ENCODE data around the gene PDXDC1. TPM values are rescaled to one million over a fixed set of nuclear protein-coding genes. Genes with fewer than 3 reads are reported as not detected.
"Not testable (repeated sequence)": the region's sequence is repeated elsewhere in the genome, so short reads cannot be mapped to it uniquely, and the experiment has no call there.

Gene PDXDC1
- polyA plus RNA-seq, 10 donors, result 29.5 to 54.1 (median 47.0) TPM

DNA sequence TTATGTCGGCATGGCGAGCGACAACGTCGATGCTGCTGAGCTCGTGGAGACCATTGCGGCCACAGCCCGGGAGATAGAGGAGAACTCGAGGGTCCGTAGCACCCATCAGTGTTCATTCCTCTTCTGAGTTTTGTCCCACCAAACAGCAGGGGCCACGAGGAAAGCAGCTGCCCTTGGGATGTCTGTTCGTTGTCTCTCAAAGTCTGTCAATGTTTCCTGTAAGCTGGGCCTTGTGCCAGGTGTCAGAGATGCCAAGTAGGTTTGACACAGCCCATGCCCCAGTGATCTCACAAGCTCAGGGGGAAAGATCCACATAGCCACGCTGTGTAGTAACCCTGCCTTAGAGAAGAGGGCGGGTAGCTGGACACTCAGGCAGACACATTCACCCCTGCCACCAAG is 58.5 kb downstream of the PDXDC1 start:
- DNase-seq, result no peak

GRCh38 chr16:15034266-15035162 is 59.7 kb downstream of the PDXDC1 start:
- DNase-seq, result no peak

- no peak for DNase-seq
Observed at GRCh38 chr16:15035163-15035729, 60.4 kb downstream of the PDXDC1 start.

- DNase-seq, result no peak
Observed at GRCh38 chr16:15037003-15037402, 62.2 kb downstream of the PDXDC1 start.

DNA sequence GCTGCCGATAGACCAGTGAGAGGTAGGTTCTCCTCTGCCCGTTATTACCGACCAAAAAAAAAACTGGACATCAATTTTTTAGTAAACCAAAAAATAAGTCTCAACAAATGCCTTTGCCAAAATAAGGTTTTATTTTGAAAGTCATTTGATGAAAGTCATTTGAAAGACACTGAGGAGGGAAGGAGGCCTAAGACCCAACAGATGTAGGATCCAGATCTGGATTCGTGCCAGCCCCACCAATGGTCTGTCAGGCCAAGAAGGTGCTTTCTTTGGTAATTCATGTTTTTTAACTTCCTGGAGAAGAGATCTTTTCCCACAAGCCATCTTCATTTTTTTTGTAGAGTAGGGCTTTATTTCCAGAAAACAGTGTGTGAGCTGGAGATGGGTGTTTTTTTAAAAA is 62.9 kb downstream of the PDXDC1 start:
- no peak for DNase-seq

- no peak for DNase-seq
Observed at GRCh38 chr16:15038689-15039088, 63.9 kb downstream of the PDXDC1 start.

GRCh38 chr16:15041271-15042004 is 66.6 kb downstream of the PDXDC1 start:
- peak in 2 of 3 donors; percentile 55 to 73 for DNase-seq

GRCh38 chr16:15043344-15043743 is 68.5 kb downstream of the PDXDC1 start:
- DNase-seq, result no peak

GRCh38 chr16:15044286-15044685 is 69.5 kb downstream of the PDXDC1 start:
- DNase-seq, result no peak

DNA sequence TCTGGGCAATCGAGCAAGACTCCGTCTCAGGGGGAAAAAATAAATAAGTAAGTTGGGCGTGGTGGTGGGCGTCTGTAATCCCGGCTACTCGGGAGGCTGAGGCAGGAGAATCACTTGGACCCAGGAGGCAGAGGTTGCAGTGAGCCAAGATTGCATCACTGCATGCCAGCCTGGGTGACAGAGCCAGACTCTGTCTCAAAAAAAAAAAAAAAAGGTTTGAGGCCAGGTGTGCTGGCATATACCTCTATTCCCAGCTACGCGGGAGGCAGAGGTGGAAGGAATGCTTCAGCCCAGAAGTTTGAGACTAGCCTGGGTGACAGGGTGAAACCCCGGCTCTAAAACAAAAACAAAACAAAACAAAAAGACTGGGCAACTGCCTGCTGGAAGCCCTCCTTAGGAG is 70.4 kb downstream of the PDXDC1 start:
- not testable (repeated sequence) for DNase-seq

DNA sequence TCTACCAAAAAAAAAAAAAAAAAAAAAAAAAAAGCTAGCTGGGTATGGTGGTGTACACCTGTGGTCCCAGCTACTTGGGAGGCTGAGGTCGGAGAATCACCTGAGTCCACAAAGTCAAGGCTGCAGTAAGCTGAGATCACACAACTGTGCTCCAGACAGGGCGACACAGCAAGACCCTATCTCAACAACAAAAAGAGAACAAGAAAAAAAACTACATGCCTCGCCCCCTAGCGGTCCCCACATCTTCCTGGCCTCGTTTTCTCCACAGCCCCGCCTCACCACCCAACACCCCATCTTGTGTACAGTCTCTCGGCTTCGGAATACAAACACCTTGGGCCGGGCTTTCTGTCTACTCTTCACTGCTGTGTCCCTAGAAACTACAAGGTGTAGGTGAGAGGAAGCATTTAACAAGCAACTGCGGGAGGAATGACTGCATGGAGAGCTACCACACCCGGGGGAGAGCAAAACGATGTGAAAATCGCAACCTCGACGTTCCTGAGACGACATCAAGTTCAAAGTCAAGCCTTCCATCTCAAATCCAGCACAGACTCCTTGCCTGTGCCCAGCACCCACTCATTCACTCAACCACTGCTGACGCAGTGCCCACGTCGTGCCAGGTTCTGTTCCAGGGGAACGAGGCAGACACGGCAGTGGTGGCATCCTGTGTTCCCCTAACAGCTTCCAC is 72.0 kb downstream of the PDXDC1 start:
- no peak for DNase-seq

GRCh38 chr16:15049581-15050180 is 74.9 kb downstream of the PDXDC1 start:
- no peak for DNase-seq

GRCh38 chr16:15050440-15050839 is 75.6 kb downstream of the PDXDC1 start:
- not testable (repeated sequence) for DNase-seq

- DNase-seq, result no peak
Observed at GRCh38 chr16:15051387-15051951, 76.6 kb downstream of the PDXDC1 start.

DNA sequence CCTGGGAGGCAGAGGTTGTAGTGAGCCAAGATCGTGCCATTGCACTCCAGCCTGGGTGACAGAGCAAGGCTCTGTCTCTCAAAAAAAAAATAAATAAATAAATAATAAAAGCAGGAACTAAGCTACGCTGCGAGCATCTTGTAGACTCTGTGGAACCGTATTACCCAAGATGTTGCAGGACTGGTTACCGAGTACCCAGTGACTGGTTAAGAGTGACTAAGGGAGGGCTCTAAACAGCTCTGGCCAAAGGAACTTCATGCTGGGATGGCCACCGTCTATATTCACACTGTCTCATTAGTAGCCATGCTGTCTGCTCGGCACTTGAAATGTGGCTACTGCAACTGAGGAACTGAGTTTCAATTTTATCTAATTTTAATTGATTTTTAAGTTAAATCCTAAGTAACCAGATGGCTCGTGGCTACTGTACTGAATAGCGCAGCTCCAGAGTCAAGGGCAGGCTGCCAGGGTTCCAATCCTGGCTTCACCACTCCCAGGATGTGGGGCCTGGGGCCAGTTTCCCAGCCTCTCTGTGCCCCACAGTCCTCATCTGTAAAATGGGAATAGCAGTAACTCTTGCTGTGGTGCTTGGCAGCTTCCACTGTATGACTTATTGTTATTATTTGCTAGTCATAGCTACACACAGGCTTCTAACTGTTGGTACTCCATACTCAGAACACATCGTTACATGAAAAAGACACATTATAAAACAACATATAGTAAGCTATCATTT is 78.1 kb downstream of the PDXDC1 start:
- DNase-seq, result no peak

- no peak for DNase-seq
Observed at GRCh38 chr16:15053904-15054303, 79.1 kb downstream of the PDXDC1 start.

DNA sequence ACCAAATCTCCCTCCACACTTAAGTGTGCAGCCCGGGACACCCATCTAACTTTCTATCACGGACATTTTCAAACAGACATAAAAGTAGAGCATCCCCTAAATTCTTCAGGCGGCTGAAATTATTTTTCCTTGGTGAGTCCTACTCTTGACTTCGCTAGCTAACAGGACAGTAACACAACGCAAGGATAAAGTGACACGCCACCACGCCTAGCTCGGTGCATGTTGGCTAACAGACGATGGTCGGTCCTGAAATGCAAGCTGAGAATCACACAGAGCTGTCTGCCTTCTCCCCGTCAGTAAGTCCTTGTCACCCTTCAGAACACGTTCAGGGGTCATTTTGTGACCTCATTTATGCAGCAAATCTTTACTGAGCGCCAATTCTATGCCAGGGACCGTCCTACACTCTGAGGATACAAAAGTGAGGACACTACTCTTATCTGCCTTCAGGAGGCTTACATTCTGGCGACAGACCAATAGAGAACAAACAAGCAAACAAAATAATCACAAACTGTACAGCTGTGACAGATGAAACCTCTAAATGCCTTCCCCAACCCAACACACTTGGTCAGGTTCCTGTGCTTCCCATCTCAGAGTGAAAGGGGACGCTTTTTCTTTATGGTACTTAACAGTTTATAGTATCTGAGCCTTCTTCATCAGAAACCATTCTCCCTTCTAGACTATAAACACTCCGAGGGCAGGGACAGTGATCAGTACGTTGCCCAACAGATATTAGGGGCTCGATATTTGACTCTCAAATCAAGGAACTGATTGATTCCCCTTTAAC is 79.7 kb downstream of the PDXDC1 start:
- no peak for DNase-seq

DNA sequence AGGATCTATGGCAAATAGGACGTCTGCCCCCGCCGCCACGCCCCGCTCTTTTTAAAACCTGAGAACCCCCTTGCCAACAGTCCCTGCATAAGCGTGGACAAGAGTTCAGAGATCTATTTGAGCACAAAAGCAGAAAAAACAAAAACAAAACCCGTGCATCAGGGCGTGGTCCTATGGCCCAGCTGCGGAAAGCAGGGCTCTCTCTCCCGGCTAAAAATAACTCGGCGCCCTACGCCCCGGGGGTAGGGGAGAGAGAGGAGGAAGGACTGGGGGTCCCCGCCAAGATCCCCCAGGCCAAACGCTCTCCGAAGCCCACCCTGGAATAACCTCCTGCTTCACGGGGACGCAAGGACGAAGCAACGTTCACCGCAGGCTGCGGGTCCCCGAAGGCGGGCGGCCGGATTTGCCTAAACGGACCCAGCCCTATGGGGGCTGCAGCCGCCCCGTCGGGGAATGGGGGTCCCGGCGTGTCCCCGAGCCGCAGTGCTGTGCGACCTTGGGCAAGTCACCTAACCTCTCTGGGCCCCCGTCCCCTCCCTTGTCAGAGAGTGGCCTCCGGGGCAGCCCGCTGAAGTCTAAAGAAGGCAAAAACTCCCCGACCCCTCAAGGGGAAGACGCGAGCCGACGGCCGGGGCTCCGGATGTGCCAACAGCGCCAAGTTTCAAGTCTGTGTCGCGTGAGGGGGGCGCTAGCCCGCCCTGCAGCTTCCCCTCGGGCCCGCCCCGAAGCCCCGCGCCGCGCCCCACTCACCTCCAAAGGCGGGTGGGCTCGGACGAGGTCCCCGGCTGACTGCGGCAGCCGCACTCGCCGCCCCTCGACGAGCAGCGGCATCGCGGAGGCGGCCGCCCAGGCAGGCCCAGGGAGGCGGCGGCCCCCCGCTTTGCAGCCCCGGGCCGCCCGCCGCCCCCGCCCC is 80.6 kb downstream of the PDXDC1 start:
- DNase-seq, result peak; percentile 24 to 72 (median 24)

Measured in muscle of back (tissue), 11 donors.